Measurements from ENCODE around the gene CNTNAP5.

Gene CNTNAP5

GRCh38 chr2:124884315-124884714 is 859.2 kb downstream of the CNTNAP5 start:
- no peak for DNase-seq (ENCODE audit: low read depth, low spot score)
- Histone ChIP-seq H3K36me3 (ENCODE audit: insufficient read depth, insufficient read length, low read length) (no peaks in the 10 kb centered on the region), H3K9ac (ENCODE audit: insufficient read length, low read depth) (no peak overlapping the region), H3K4me1 (ENCODE audit: insufficient read depth, insufficient read length) (no peaks in the 10 kb centered on the region), H3K9me3 (ENCODE audit: insufficient read depth, low read length) (no peaks in the 10 kb centered on the region), H3K27me3 (ENCODE audit: insufficient read depth, insufficient read length) (no peaks in the 10 kb centered on the region), H3K4me3 (ENCODE audit: insufficient read length, low read depth) (no peak overlapping the region)
- TF ChIP-seq YY1 (IDR thresholded peaks at IDR 0.05; ENCODE audit: insufficient read depth, insufficient read length) (no peak), SUZ12 (IDR thresholded peaks at IDR 0.05; ENCODE audit: extremely low read depth, insufficient read depth, insufficient read length) (no peak), ZNF274 (IDR thresholded peaks at IDR 0.05; ENCODE audit: low read depth, low read length) (no peak)

- TF ChIP-seq YY1 (IDR thresholded peaks at IDR 0.05; ENCODE audit: insufficient read depth, insufficient read length) (no peak), SUZ12 (IDR thresholded peaks at IDR 0.05; ENCODE audit: extremely low read depth, insufficient read depth, insufficient read length) (no peak), ZNF274 (IDR thresholded peaks at IDR 0.05; ENCODE audit: low read depth, low read length) (no peak)
- no peaks in the 10 kb centered on the region for H3K36me3 ChIP-seq (ENCODE audit: insufficient read depth, insufficient read length, low read length)
- H3K4me1 ChIP-seq (ENCODE audit: insufficient read depth, insufficient read length): no peaks in the 10 kb centered on the region
- no peaks in the 10 kb centered on the region for H3K27me3 ChIP-seq (ENCODE audit: insufficient read depth, insufficient read length)
- no peaks in the 10 kb centered on the region for H3K9me3 ChIP-seq (ENCODE audit: insufficient read depth, low read length)
- H3K9ac ChIP-seq (ENCODE audit: insufficient read length, low read depth): no peak overlapping the region
- no peak overlapping the region for H3K4me3 ChIP-seq (ENCODE audit: insufficient read length, low read depth)
- DNase-seq (ENCODE audit: low read depth, low spot score): no peak
These were observed 861.1 kb downstream of the CNTNAP5 start for GRCh38 chr2:124886216-124886615.

- no peaks in the 10 kb centered on the region for H3K27me3 ChIP-seq (ENCODE audit: insufficient read depth, insufficient read length)
- no peaks in the 10 kb centered on the region for H3K36me3 ChIP-seq (ENCODE audit: insufficient read depth, insufficient read length, low read length)
- H3K9me3 ChIP-seq (ENCODE audit: insufficient read depth, low read length): no peaks in the 10 kb centered on the region
- TF ChIP-seq SUZ12 (IDR thresholded peaks at IDR 0.05; ENCODE audit: extremely low read depth, insufficient read depth, insufficient read length) (no peak), ZNF274 (IDR thresholded peaks at IDR 0.05; ENCODE audit: low read depth, low read length) (no peak), YY1 (IDR thresholded peaks at IDR 0.05; ENCODE audit: insufficient read depth, insufficient read length) (no peak)
- no peaks in the 10 kb centered on the region for H3K4me1 ChIP-seq (ENCODE audit: insufficient read depth, insufficient read length)
- H3K4me3 ChIP-seq (ENCODE audit: insufficient read length, low read depth): no peak overlapping the region
- no peak overlapping the region for H3K9ac ChIP-seq (ENCODE audit: insufficient read length, low read depth)
- DNase-seq (ENCODE audit: low read depth, low spot score): no peak
These were observed 862.4 kb downstream of the CNTNAP5 start for GRCh38 chr2:124887466-124887865.

- TF ChIP-seq SUZ12 (IDR thresholded peaks at IDR 0.05; ENCODE audit: extremely low read depth, insufficient read depth, insufficient read length): no peak
- no peak for TF ChIP-seq YY1 (IDR thresholded peaks at IDR 0.05; ENCODE audit: insufficient read depth, insufficient read length)
- no peak for TF ChIP-seq ZNF274 (IDR thresholded peaks at IDR 0.05; ENCODE audit: low read depth, low read length)
- Histone ChIP-seq H3K4me3 (ENCODE audit: insufficient read length, low read depth) (no peak overlapping the region), H3K4me1 (ENCODE audit: insufficient read depth, insufficient read length) (no peaks in the 10 kb centered on the region), H3K9me3 (ENCODE audit: insufficient read depth, low read length) (no peaks in the 10 kb centered on the region), H3K27me3 (ENCODE audit: insufficient read depth, insufficient read length) (no peaks in the 10 kb centered on the region), H3K9ac (ENCODE audit: insufficient read length, low read depth) (no peak overlapping the region), H3K36me3 (ENCODE audit: insufficient read depth, insufficient read length, low read length) (no peaks in the 10 kb centered on the region)
- DNase-seq (ENCODE audit: low read depth, low spot score): no peak
These were observed 863.3 kb downstream of the CNTNAP5 start for GRCh38 chr2:124888431-124888830.

GRCh38 chr2:124894199-124894598 is 869.1 kb downstream of the CNTNAP5 start:
- H3K9me3 ChIP-seq (ENCODE audit: insufficient read depth, low read length): no peaks in the 10 kb centered on the region
- H3K9ac ChIP-seq (ENCODE audit: insufficient read length, low read depth): no peak overlapping the region
- DNase-seq (ENCODE audit: low read depth, low spot score): no peak
- H3K4me1 ChIP-seq (ENCODE audit: insufficient read depth, insufficient read length): no peaks in the 10 kb centered on the region
- H3K4me3 ChIP-seq (ENCODE audit: insufficient read length, low read depth): no peak overlapping the region
- no peaks in the 10 kb centered on the region for H3K27me3 ChIP-seq (ENCODE audit: insufficient read depth, insufficient read length)
- H3K36me3 ChIP-seq (ENCODE audit: insufficient read depth, insufficient read length, low read length): no peaks in the 10 kb centered on the region
- no peak for TF ChIP-seq ZNF274 (IDR thresholded peaks at IDR 0.05; ENCODE audit: low read depth, low read length)
- no peak for TF ChIP-seq SUZ12 (IDR thresholded peaks at IDR 0.05; ENCODE audit: extremely low read depth, insufficient read depth, insufficient read length)
- no peak for TF ChIP-seq YY1 (IDR thresholded peaks at IDR 0.05; ENCODE audit: insufficient read depth, insufficient read length)

- no peak overlapping the region for H3K9ac ChIP-seq (ENCODE audit: insufficient read length, low read depth)
- no peaks in the 10 kb centered on the region for H3K36me3 ChIP-seq (ENCODE audit: insufficient read depth, insufficient read length, low read length)
- no peak overlapping the region for H3K4me3 ChIP-seq (ENCODE audit: insufficient read length, low read depth)
- H3K4me1 ChIP-seq (ENCODE audit: insufficient read depth, insufficient read length): no peaks in the 10 kb centered on the region
- TF ChIP-seq SUZ12 (IDR thresholded peaks at IDR 0.05; ENCODE audit: extremely low read depth, insufficient read depth, insufficient read length): no peak
- no peak for TF ChIP-seq YY1 (IDR thresholded peaks at IDR 0.05; ENCODE audit: insufficient read depth, insufficient read length)
- TF ChIP-seq ZNF274 (IDR thresholded peaks at IDR 0.05; ENCODE audit: low read depth, low read length): no peak
- H3K27me3 ChIP-seq (ENCODE audit: insufficient read depth, insufficient read length): no peaks in the 10 kb centered on the region
- DNase-seq (ENCODE audit: low read depth, low spot score): no peak
- no peaks in the 10 kb centered on the region for H3K9me3 ChIP-seq (ENCODE audit: insufficient read depth, low read length)
These were observed 873.7 kb downstream of the CNTNAP5 start for GRCh38 chr2:124898827-124899226.

- Histone ChIP-seq H3K4me3 (ENCODE audit: insufficient read length, low read depth) (no peak overlapping the region), H3K36me3 (ENCODE audit: insufficient read depth, insufficient read length, low read length) (no peaks in the 10 kb centered on the region), H3K9me3 (ENCODE audit: insufficient read depth, low read length) (no peaks in the 10 kb centered on the region), H3K9ac (ENCODE audit: insufficient read length, low read depth) (no peak overlapping the region), H3K27me3 (ENCODE audit: insufficient read depth, insufficient read length) (no peaks in the 10 kb centered on the region), H3K4me1 (ENCODE audit: insufficient read depth, insufficient read length) (no peaks in the 10 kb centered on the region)
- TF ChIP-seq ZNF274 (IDR thresholded peaks at IDR 0.05; ENCODE audit: low read depth, low read length) (no peak), SUZ12 (IDR thresholded peaks at IDR 0.05; ENCODE audit: extremely low read depth, insufficient read depth, insufficient read length) (no peak)
- DNase-seq (ENCODE audit: low read depth, low spot score): no peak
These were observed 883.3 kb downstream of the CNTNAP5 start for GRCh38 chr2:124908411-124908810.

GRCh38 chr2:124911560-124911959 is 886.5 kb downstream of the CNTNAP5 start:
- Histone ChIP-seq H3K36me3 (ENCODE audit: insufficient read depth, insufficient read length, low read length) (no peaks in the 10 kb centered on the region), H3K9me3 (ENCODE audit: insufficient read depth, low read length) (no peaks in the 10 kb centered on the region), H3K9ac (ENCODE audit: insufficient read length, low read depth) (no peak overlapping the region), H3K27me3 (ENCODE audit: insufficient read depth, insufficient read length) (no peaks in the 10 kb centered on the region), H3K4me3 (ENCODE audit: insufficient read length, low read depth) (no peak overlapping the region), H3K4me1 (ENCODE audit: insufficient read depth, insufficient read length) (no peaks in the 10 kb centered on the region)
- DNase-seq (ENCODE audit: low read depth, low spot score): no peak
- TF ChIP-seq YY1 (IDR thresholded peaks at IDR 0.05; ENCODE audit: insufficient read depth, insufficient read length) (no peak), ZNF274 (IDR thresholded peaks at IDR 0.05; ENCODE audit: low read depth, low read length) (no peak), SUZ12 (IDR thresholded peaks at IDR 0.05; ENCODE audit: extremely low read depth, insufficient read depth, insufficient read length) (no peak)
